ENCODE results near the gene SNX5.
A peak's percentile ranks its signal among the peaks of the same experiment; 100 is the strongest.

The SNX5 gene

GRCh38 chr20:17916433-17916891, 52.1 kb downstream of the SNX5 start:
- DNase-seq (ENCODE audit: low spot score), result no peak

DNA sequence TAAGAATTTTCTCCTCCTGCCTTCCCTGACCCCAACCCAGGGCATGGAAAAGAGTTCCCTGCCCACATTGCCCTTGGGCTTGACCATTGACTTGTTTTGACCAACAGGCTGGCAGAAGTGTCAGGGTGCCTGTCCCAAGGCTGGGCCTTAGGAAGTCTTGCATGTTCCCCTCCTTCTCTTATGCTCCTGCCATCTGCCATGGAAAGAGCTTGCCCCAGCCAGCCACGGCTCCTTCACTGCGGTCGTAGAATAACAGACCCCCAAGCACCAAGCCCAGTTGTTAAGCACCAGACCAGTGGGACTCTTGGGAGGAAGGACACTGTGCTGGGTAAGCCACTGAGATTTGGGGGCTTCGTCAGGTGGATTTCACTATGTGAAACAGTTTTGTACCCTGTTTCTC, 53.6 kb downstream of the SNX5 start:
- no peak for DNase-seq (ENCODE audit: low spot score)

- DNase-seq (ENCODE audit: low spot score), result no peak
Observed at GRCh38 chr20:17912916-17913315, 55.7 kb downstream of the SNX5 start.

DNA sequence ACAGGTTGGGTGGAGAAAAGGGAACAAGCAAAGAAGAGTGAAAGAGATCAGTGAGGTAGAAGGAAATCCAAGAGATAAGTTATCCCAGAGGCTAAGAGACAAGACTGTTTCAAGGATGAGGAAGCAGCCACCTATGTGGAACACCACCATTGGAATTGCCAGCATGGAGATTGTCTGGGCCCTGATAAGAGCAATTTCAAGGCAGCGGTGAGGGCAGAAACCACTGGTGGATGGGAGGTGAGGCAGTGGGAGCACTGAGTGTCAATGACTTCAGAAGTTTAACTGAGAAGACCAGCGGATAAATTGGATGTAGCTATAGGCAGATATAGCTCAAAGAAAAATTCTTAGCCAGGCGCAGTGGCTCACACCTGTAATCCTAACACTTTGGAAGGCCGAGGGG, 56.7 kb downstream of the SNX5 start:
- no peak for DNase-seq (ENCODE audit: low spot score)

- no peak for DNase-seq (ENCODE audit: low spot score)
Observed at GRCh38 chr20:17910828-17911294, 57.7 kb downstream of the SNX5 start.

- DNase-seq (ENCODE audit: low spot score), result no peak
Observed at GRCh38 chr20:17909869-17910321, 58.7 kb downstream of the SNX5 start.

GRCh38 chr20:17905544-17905943, 63.0 kb downstream of the SNX5 start:
- DNase-seq (ENCODE audit: low spot score), result no peak

- DNase-seq (ENCODE audit: low spot score), result no peak
Observed at GRCh38 chr20:17904027-17904426, 64.6 kb downstream of the SNX5 start.

- DNase-seq (ENCODE audit: low spot score), result no peak
Observed at GRCh38 chr20:17902531-17903083, 66.0 kb downstream of the SNX5 start.

DNA sequence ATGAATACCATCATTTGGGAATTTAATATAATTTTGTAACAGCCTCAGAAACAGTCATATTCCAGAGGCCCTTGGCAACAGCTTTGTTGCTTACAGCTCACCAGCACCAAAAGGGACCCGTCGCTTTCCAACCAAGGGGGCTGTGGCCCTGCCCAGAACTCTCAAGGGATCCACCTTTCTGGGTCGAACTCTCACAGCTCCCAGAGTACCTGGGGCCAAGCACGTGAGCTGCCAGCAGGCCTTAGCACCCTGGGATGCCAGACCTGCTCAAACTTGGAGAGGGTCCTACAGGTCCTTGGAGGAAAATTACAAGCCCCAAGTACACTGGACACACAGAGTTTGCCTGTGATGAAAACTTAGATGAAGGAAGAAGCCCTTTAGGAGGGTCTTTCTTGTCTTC, 66.6 kb downstream of the SNX5 start:
- no peak for DNase-seq (ENCODE audit: low spot score)

DNA sequence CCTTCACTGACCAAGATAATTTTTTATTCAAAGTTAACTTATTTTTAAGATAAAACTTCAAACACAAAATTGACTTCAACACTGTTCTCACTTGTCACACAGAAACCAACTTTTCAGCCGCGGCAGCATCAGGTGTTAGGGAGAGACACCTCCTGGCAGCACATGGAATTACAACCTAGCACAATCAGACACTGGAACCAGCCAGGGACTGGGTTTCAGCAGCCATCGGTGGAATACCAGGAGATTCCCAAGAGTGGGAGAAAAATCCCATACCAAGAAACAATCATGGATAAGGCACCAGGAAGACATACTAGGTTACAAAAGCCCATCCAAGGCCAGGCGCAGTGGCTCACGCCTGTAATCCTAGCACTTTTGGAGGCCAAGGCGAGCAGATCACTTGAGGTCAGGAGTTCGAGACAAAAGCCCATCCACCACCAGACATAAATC, 70.0 kb downstream of the SNX5 start:
- DNase-seq (ENCODE audit: low spot score), result peak; percentile 81

- no peak for DNase-seq (ENCODE audit: low spot score)
Observed at GRCh38 chr20:17897566-17898307, 70.9 kb downstream of the SNX5 start.

DNA sequence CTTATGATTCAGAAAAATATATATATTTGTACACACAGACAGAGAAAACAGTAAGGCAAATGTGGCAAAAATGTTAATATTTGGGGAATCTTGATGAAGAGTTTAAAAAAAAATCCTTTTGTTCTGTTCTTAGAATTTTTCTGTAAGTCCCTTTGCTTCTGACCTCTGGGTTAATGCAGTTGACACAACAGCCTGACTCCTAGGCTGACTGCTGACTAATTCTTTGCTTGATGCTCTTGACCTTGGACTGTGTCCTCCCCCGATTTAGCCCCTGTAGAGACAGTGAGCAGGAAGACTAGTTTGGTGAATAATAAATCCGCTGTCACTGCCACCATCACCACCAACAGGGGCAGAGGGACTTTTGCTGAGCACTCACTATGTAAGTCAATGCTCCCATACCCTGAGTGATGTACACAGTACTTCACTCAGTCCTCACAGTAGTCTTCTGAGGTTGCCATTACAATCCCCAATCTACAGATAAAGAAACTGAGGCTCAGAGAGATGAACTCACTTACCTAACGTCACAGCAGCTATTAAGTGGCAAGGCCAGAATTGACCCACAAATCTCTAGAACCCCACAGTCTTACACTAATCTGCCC, 71.7 kb downstream of the SNX5 start:
- DNase-seq (ENCODE audit: low spot score), result no peak

- DNase-seq (ENCODE audit: low spot score), result no peak
Observed at GRCh38 chr20:17896193-17896723, 72.3 kb downstream of the SNX5 start.

- DNase-seq (ENCODE audit: low spot score), result no peak
Observed at GRCh38 chr20:17895641-17896171, 72.9 kb downstream of the SNX5 start.

GRCh38 chr20:17893445-17893844, 75.1 kb downstream of the SNX5 start:
- no peak for DNase-seq (ENCODE audit: low spot score)

- no peak for DNase-seq (ENCODE audit: low spot score)
Observed at GRCh38 chr20:17892189-17892938, 76.2 kb downstream of the SNX5 start.
